GM12865 (cell line): ENCODE data around the gene TNFRSF12A.
A peak's percentile ranks its signal among the peaks of the same experiment; 100 is the strongest.

Experiments
- DNase-seq: peaks from one replicate; pipeline ENCODE4 v3.0.0; 2010; ENCODE audit warnings: low read depth
- H3K4me3 ChIP-seq: 2 replicates; pipeline ENCODE4 v1.5.1; 2011; ENCODE audit warnings: mild to moderate bottlenecking, low read depth, low read length, control low read depth
- TF ChIP-seq, protein P1 (sequence below): IDR thresholded peaks from 2 replicates; pipeline ENCODE4 v1.5.1; 2011; ENCODE audit warnings: low read length, control low read depth, low read depth, inconsistent platforms; ENCODE audit not compliant: insufficient read depth; ENCODE audit errors: missing control alignments

Gene TNFRSF12A

DNA sequence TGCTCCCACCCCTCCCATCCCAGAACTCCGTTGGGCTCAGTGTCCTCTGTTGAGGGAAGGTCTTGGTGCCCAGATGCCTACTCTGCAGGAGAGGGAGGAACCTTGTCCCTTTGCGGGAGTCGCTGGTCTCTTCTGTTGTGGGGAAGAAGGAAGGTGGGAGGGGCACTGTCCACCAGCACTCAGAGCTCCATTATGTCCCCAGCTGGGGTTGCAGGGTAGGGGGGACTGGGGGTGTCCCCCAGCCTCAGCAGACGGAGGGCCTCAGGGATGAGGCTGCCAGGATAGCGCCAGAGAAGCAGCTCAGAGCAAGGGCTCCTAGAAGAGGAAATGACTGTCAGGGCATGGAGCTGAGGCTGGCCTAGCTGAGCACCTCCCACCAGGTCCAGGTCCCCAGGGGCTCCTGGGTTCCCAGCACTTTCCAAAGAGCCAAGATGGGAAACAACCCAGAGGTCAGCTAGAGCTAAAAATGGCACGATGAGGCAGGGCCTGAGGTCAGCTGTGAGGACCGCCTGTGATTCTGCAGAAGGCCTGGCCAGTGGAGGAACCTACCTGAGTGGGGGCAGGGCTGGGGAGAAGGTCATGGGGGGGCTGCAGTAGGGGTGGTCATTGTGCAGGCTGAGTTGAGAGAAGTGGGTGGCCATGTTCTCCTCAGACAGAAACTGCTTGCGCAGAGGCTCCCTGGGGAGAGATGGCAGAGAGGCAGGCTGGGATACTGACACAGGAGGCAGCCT, 2.7 kb downstream of the TNFRSF12A start:
- TF ChIP-seq, protein P1, sequence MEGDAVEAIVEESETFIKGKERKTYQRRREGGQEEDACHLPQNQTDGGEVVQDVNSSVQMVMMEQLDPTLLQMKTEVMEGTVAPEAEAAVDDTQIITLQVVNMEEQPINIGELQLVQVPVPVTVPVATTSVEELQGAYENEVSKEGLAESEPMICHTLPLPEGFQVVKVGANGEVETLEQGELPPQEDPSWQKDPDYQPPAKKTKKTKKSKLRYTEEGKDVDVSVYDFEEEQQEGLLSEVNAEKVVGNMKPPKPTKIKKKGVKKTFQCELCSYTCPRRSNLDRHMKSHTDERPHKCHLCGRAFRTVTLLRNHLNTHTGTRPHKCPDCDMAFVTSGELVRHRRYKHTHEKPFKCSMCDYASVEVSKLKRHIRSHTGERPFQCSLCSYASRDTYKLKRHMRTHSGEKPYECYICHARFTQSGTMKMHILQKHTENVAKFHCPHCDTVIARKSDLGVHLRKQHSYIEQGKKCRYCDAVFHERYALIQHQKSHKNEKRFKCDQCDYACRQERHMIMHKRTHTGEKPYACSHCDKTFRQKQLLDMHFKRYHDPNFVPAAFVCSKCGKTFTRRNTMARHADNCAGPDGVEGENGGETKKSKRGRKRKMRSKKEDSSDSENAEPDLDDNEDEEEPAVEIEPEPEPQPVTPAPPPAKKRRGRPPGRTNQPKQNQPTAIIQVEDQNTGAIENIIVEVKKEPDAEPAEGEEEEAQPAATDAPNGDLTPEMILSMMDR, result no peak
- peak overlapping the region; percentile 82 for H3K4me3 ChIP-seq
- peak; percentile 52 for DNase-seq

DNA sequence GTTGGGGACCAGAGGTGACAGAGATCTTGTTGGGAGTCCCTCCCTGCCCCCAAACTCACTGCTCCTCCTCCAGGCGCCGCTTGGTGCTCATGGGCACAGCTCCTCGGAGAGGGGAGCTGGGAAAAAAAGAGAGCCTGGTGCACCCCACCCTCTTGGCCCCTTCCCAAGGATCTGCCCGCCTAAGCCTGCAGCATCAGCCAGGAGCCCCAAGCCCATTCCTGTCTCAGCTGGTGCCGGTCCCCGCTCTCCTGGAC, 3.2 kb downstream of the TNFRSF12A start:
- peak overlapping the region; percentile 82 for H3K4me3 ChIP-seq
- no peak for DNase-seq
- TF ChIP-seq, protein P1, result no peak

DNA sequence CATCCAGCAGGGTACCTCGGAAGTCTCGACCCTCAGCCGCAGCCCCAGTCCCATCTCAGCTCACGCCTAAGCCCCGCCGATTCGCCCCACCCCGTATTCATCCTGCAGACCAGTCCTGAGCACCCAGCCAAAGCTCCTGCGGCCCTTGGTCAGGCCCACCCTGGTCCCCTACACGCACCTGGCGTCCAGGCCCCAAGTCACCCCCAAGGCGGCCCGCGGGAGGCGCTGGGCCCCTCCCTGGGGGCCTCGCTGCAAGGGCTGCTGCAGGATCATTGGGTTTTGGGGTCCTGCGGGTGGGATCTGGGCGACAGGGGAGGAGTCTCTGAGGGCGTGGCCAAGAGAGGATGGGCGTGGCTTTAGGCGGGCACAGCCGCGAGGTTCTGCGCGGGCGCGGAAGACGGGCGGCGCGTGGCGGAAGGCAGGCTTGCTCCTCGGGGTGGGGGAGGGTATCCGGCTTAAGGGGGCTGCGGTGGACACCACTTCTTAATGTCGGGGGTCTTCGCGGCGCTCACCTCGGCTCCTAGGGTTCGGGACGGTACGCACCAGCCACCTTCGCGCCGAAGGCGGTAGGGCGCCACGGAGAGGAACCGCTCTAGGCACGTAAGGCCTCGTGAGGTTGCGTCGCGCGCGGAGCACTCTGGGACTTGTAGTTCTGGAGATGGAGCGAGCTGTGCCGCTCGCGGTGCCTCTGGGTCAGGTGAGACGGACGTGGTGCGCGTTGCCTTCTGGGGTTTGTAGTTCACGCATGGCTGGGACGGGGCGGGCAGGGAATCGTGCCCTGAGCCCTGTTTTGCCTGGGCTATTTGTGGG, 3.7 kb downstream of the TNFRSF12A start, which contains the start of the genes HCFC1R1 and THOC6:
Gene HCFC1R1, minus strand, starts transcription at position 274 of the 810 bp plus-strand sequence. Its CDS starts 1 bp downstream, at position 273.
Gene THOC6, plus strand, starts transcription at position 367 of the 810 bp plus-strand sequence. Its CDS starts 292 bp downstream, at position 659.
- TF ChIP-seq, protein P1, result no peak
- DNase-seq, result peak; percentile 99
- H3K4me3 ChIP-seq, result peak within 1 kb of the TSS; percentile 82

DNA sequence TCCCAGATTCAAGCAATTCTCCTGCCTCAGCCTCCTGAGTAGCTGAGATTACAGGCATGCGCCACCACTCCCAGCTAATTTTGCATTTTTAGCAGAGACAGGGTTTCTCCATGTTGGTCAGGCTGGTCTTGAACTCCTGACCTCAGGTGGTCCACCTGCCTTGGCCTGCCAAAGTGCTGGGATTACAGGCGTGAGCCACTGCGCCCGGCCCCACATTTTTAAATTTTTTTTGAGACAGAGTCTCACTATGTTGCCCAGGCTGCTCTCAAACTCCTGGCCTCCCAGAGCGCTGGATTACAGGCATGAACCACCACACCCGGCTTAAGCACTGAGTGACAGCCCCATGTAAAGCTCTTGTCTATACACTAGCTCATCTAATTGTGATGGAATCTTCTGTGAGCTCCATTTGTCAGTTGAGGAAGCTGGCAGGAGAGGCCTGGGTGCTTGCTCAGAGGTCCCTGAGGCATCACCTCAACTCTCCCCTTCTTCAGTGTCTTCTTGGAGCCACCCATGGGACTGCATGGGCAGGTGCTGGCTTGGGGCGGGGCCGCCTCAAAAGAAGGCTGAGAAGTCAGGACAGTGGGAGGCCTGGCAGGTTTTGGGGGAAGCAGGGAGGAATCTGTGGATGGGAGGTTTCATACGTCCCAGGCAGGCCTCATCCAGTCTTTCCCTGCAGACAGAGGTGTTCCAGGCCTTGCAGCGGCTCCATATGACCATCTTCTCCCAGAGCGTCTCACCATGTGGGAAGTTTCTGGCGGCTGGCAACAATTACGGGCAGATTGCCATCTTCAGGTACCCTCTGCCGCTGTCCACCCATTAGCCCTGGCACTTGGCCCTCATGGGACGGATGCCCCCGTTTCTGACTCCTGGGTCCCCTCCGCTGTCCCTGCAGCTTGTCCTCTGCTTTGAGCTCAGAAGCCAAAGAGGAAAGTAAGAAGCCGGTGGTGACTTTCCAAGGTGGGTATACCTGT, 5.1 kb downstream of the TNFRSF12A start:
- TF ChIP-seq, protein P1, result no peak
- H3K4me3 ChIP-seq, result no peak overlapping the region
- DNase-seq, result no peak

DNA sequence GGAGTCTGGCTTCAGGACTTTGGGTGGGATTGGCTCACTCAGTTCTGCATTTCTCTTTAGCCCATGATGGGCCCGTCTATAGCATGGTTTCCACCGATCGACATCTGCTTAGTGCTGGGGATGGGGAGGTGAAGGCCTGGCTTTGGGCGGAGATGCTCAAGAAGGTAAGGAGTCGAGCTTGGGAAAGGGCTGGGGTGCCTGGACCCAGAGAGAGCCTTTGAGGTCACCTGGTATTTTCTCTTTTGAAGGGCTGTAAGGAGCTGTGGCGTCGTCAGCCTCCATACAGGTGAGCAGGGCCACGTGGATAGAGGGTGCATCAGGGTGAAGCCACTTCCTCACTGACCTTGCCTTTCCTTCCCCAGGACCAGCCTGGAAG, 5.8 kb downstream of the TNFRSF12A start:
- H3K4me3 ChIP-seq, result no peak overlapping the region
- no peak for DNase-seq
- TF ChIP-seq, protein P1, result no peak
